Right atrium auricular region (tissue), 2 donors: ENCODE measurements around the gene ITGB4. TPM values are rescaled to one million over a fixed set of nuclear protein-coding genes. Genes with fewer than 3 reads are reported as not detected.
A peak's percentile ranks its signal among the peaks of the same experiment; 100 is the strongest.

Source experiments
- DNase-seq: peaks from one replicate; pipeline ENCODE4 v3.0.0-alpha.2; 2019; ENCODE audit warnings: low spot score
- H3K27ac ChIP-seq, 2 donors: fragments of 200-600 bp; sonication (generic); 1 replicate in 1 of 2; 2 replicates in 1 of 2; pipeline ENCODE4 v1.5.1; 2016 to 2019
- H3K27me3 ChIP-seq, 2 donors: fragments of 200-600 bp; sonication (generic); one replicate each; pipeline versions ENCODE4 v1.5.1 to v1.6.0; 2017 to 2019
- H3K36me3 ChIP-seq: fragments of 200-600 bp; sonication (generic); one replicate; pipeline ENCODE4 v1.5.1; 2016
- H3K4me1 ChIP-seq, 2 donors: fragments of 200-600 bp; sonication (generic); one replicate each; pipeline versions ENCODE4 v1.5.1 to v1.6.0; 2017 to 2019
- H3K4me3 ChIP-seq, 2 donors: fragments of 200-600 bp; sonication (generic); 1 replicate in 1 of 2; 2 replicates in 1 of 2; pipeline ENCODE4 v1.5.1; 2017 to 2019; ENCODE audit warnings: mild to moderate bottlenecking in 1 of 2, moderate library complexity in 1 of 2
- H3K9me3 ChIP-seq, 2 donors: fragments of 200-600 bp; sonication (generic); one replicate each; pipeline ENCODE4 v1.5.1; 2019
- CTCF ChIP-seq, 2 donors: fragments of 200-600 bp; sonication (generic); IDR thresholded peaks; one replicate each; pipeline ENCODE4 v1.5.1; 2019; ENCODE audit warnings: antibody characterized with exemption in 2 of 2
- total RNA-seq, 2 donors: library from RNA; depleted of rRNA; stranded (reverse); fragments of >200 nt; gene quantifications; one replicate each; pipeline ENCODE4 v1.1.0, GENCODE V29; 2016

ITGB4 gene
- total RNA-seq = 10 to 100 TPM; 11.1 to 37.5 TPM

GRCh38 chr17:75720656-75721462, at the start of gene ITGB4:
TSS of gene ITGB4 (plus strand) at chr17:75721459. CDS start at chr17:75724704, 3,245 bp downstream.
- Histone ChIP-seq H3K36me3 (no peaks in the 10 kb centered on the region), H3K27me3 (no peaks in the 10 kb centered on the region), H3K9me3 (no peaks in the 10 kb centered on the region), H3K4me1 (peaks cover 0 to 13% of the 10 kb centered on the region in 2 donors), H3K27ac (peak within 1 kb of the TSS; percentile 54 to 65), H3K4me3 (peak within 1 kb of the TSS; percentile 41 to 59)
- peak in 1 of 2 donors; percentile 16 for TF ChIP-seq CTCF (IDR thresholded peaks at IDR 0.05)
- no peak for DNase-seq

- TF ChIP-seq CTCF (IDR thresholded peaks at IDR 0.05) = no peak
- H3K27ac ChIP-seq = no peak overlapping the region
- H3K4me1 ChIP-seq = peaks cover 0 to 26% of the 10 kb centered on the region in 2 donors
- no peaks in the 10 kb centered on the region for H3K9me3 ChIP-seq
- no peak for DNase-seq
- H3K36me3 ChIP-seq = peaks cover 55% of the 10 kb centered on the region
- H3K4me3 ChIP-seq = no peak overlapping the region
- no peaks in the 10 kb centered on the region for H3K27me3 ChIP-seq
Measured at GRCh38 chr17:75672011-75672410, 49.2 kb upstream of the ITGB4 start.

GRCh38 chr17:75673487-75673886, 47.8 kb upstream of the ITGB4 start:
- no peaks in the 10 kb centered on the region for H3K27me3 ChIP-seq
- peaks cover 60% of the 10 kb centered on the region for H3K36me3 ChIP-seq
- no peak overlapping the region for H3K27ac ChIP-seq
- no peak for TF ChIP-seq CTCF (IDR thresholded peaks at IDR 0.05)
- H3K9me3 ChIP-seq = no peaks in the 10 kb centered on the region
- peaks cover 0 to 16% of the 10 kb centered on the region in 2 donors for H3K4me1 ChIP-seq
- no peak overlapping the region for H3K4me3 ChIP-seq
- no peak for DNase-seq

- no peaks in the 10 kb centered on the region for H3K9me3 ChIP-seq
- TF ChIP-seq CTCF (IDR thresholded peaks at IDR 0.05) = no peak
- DNase-seq = no peak
- H3K4me1 ChIP-seq = peaks cover 0 to 24% of the 10 kb centered on the region in 2 donors
- H3K27ac ChIP-seq = no peak overlapping the region
- no peak overlapping the region for H3K4me3 ChIP-seq
- peaks cover 34% of the 10 kb centered on the region for H3K36me3 ChIP-seq
- H3K27me3 ChIP-seq = no peaks in the 10 kb centered on the region
Measured at GRCh38 chr17:75676461-75676860, 44.8 kb upstream of the ITGB4 start.

- DNase-seq = no peak
- TF ChIP-seq CTCF (IDR thresholded peaks at IDR 0.05) = peak; percentile 15 to 62
- Histone ChIP-seq H3K36me3 (peaks cover 8% of the 10 kb centered on the region), H3K27me3 (no peaks in the 10 kb centered on the region), H3K4me3 (no peak overlapping the region), H3K4me1 (peaks cover 0 to 32% of the 10 kb centered on the region in 2 donors), H3K27ac (peak overlapping the region; percentile 35 to 46), H3K9me3 (no peaks in the 10 kb centered on the region)
Measured at GRCh38 chr17:75679706-75680211, 41.5 kb upstream of the ITGB4 start.
